ENCODE results near the gene RTP1.

- TF ChIP-seq POLR2A (IDR thresholded peaks at IDR 0.05) = no peak
- TF ChIP-seq CTCF (IDR thresholded peaks at IDR 0.05 in 4 of 5, conservative IDR thresholded peaks at IDR 0.05 in 1 of 5) = no peak
Observed at GRCh38 chr3:187193181-187193580, 4.1 kb upstream of the RTP1 start.

All from gastrocnemius medialis (tissue), 4 donors.